Endothelial cell (in vitro differentiated cells): Measurements from ENCODE around the gene GRK6. TPM values are rescaled to one million over a fixed set of nuclear protein-coding genes. Genes with fewer than 3 reads are reported as not detected.

Experiments
- DNase-seq: peaks from one replicate; pipeline ENCODE4 v3.0.0; 2021; ENCODE audit warnings: low spot score
- H3K27ac Mint-ChIP-seq: one replicate; pipeline ENCODE4 v1.8.0; 2021; ENCODE audit warnings: mixed read lengths, inconsistent platforms; ENCODE audit not compliant: unreplicated experiment
- H3K27me3 Mint-ChIP-seq: one replicate; pipeline ENCODE4 v1.8.0; 2021; ENCODE audit warnings: mild to moderate bottlenecking, moderate library complexity, mixed read lengths, inconsistent platforms; ENCODE audit not compliant: unreplicated experiment
- H3K36me3 Mint-ChIP-seq: one replicate; pipeline ENCODE4 v1.8.0; 2021; ENCODE audit warnings: mild to moderate bottlenecking, low read depth, mixed read lengths, inconsistent platforms; ENCODE audit not compliant: unreplicated experiment
- H3K4me1 Mint-ChIP-seq: one replicate; pipeline ENCODE4 v1.8.0; 2021; ENCODE audit warnings: mild to moderate bottlenecking, mixed read lengths, inconsistent platforms; ENCODE audit not compliant: unreplicated experiment
- H3K4me3 Mint-ChIP-seq: one replicate; pipeline ENCODE4 v1.8.0; 2021; ENCODE audit warnings: mild to moderate bottlenecking, mixed read lengths, inconsistent platforms; ENCODE audit not compliant: unreplicated experiment
- H3K9me3 Mint-ChIP-seq: one replicate; pipeline ENCODE4 v1.8.0; 2021; ENCODE audit warnings: mixed read lengths, inconsistent platforms; ENCODE audit not compliant: unreplicated experiment
- CTCF ChIP-seq: fragments of 200-600 bp; sonication (generic); IDR thresholded peaks from one replicate; pipeline ENCODE4 v1.5.0; 2021; ENCODE audit warnings: antibody characterized with exemption; ENCODE audit not compliant: unreplicated experiment
- total RNA-seq: library from RNA; stranded (reverse); fragmentation: NEBNext Ultra II Directional; extraction: Animal tissue kit (Norgen Biotek cat#: 25700); gene quantifications from one replicate; pipeline ENCODE4 v1.2.1, GENCODE V29; 2021; ENCODE audit not compliant: unreplicated experiment

The GRK6 gene
- total RNA-seq, 1 donor from 2014 or later, result 33.1 TPM

DNA sequence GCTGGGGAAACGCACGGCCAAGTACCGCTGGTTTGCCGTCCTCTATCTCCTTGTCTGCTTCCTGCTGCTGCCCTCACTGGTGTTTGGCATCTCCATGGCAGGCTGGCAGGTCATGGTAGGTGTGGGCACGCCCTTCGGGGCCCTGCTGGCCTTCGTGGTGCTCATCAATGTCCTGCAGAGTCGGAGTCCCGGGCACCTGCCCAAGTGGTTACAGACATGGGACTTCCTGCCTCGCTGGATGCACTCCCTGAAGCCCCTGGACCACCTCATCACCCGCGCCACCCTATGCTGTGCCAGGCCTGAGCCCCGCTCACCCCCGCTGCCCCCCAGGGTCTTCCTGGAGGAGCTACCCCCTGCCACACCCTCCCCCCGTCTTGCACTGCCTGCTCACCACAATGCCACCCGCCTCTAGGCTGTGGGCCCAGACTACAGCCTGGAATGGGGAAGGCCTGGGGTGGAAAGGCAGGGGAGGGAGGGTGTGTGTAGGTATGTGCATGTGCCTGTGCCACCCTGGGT is 28.5 kb upstream of the GRK6 start:
- Mint-ChIP-seq H3K4me1 (peaks cover 16% of the 10 kb centered on the region), H3K9me3 (no peaks in the 10 kb centered on the region), H3K27me3 (peaks cover 10% of the 10 kb centered on the region), H3K27ac (no peak overlapping the region), H3K36me3 (peaks cover 3% of the 10 kb centered on the region), H3K4me3 (no peak overlapping the region)
- TF ChIP-seq CTCF, result no peak
- no peak for DNase-seq

- Mint-ChIP-seq H3K27ac (no peak within 1 kb of the TSS), H3K9me3 (no peaks in the 10 kb centered on the region), H3K4me3 (no peak within 1 kb of the TSS), H3K27me3 (peaks cover 13% of the 10 kb centered on the region), H3K4me1 (peaks cover 15% of the 10 kb centered on the region), H3K36me3 (peaks cover 3% of the 10 kb centered on the region)
- no peak for DNase-seq
- no peak for TF ChIP-seq CTCF
These were observed 26.2 kb upstream of the GRK6 start, which contains the start of gene PFN3 for GRCh38 chr5:177399997-177400868. Gene PFN3 (minus strand): TSS chr5:177400661. CDS start chr5:177400576, 85 bp downstream.

DNA sequence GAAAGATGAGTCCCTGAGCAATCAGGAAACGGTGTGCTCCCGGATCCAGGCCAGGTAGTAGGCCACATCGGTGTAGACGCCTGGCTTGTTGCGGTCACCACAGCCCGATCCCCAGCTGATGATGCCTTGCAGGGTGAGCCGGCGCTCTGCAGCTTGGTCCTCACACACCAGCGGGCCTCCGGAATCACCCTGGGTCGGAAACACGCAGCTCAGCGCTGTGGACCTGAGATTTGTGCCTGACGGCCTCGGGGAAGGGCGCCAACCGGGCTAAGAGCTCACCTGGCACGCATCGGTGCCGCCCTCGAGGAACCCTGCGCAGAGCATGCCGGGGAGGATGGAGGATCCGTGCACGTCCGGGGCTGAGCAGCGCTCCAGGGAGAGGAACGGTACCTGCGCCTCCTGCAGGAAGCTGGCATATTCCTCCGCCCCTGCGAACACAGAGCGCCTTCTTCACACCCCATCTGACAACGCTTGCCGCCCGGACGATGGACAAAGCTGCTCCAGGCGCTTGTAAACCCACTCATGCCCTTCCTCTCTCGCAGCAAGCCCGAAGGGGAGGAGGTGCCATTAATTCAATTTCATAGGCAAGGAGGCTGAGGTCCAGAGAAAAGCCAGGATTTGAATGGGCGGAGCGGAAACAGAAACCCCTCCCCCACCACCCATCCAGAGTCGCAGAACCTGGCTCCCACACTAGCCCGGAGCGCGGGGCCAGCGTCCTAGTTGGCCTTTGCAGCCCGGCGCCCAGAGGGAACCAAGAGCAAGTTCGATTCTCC is 24.0 kb upstream of the GRK6 start:
- Mint-ChIP-seq H3K9me3 (no peaks in the 10 kb centered on the region), H3K4me3 (peak overlapping the region; percentile 83), H3K27ac (no peak overlapping the region), H3K27me3 (peaks cover 16% of the 10 kb centered on the region), H3K36me3 (peaks cover 3% of the 10 kb centered on the region), H3K4me1 (peaks cover 7% of the 10 kb centered on the region)
- DNase-seq, result peak; percentile 61
- TF ChIP-seq CTCF, result peak; percentile 41

DNA sequence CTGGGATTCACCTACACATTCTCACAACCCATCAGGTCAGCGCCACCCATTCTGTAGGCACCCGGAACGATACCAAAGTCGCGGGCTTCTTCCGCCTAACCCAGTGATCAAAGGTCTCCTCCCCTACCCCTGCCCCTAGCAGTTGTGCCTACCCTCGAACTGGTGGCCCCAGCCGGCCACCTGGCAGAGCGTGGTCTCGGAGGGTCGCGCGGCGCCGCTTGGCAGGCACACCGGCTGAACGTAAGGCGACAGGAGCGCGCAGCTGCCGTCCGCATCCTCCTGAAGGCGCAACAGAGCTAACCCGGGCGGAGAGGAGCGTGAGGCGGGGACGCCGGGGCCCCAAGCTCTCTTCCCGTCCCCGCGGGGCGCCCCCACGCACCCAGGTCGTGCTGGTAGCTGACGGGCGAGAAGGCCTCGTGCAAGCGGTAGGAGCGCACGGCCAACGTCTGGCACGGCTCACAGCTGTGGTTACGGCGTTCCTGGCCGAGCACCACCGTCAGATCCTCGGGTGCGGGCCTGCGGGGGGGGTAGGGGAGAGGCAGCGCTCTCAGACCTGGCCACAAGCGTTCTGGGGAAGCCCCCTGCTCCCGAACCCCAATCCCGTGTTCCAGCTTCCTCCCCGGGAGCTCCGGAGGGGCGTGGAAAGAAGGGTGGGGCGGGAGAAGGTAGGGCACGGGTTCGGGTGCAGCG is 23.2 kb upstream of the GRK6 start:
- TF ChIP-seq CTCF, result no peak
- Mint-ChIP-seq H3K4me3 (peak overlapping the region; percentile 83), H3K27me3 (peaks cover 15% of the 10 kb centered on the region), H3K4me1 (peaks cover 7% of the 10 kb centered on the region), H3K27ac (no peak overlapping the region), H3K36me3 (peaks cover 3% of the 10 kb centered on the region), H3K9me3 (no peaks in the 10 kb centered on the region)
- DNase-seq, result no peak
